ENCODE results near the gene USF2. TPM values are rescaled to one million over a fixed set of nuclear protein-coding genes. Genes with fewer than 3 reads are reported as not detected.
"Not testable (repeated sequence)": the region's sequence is repeated elsewhere in the genome, so short reads cannot be mapped to it uniquely, and the experiment has no call there.

USF2 gene, protein sequence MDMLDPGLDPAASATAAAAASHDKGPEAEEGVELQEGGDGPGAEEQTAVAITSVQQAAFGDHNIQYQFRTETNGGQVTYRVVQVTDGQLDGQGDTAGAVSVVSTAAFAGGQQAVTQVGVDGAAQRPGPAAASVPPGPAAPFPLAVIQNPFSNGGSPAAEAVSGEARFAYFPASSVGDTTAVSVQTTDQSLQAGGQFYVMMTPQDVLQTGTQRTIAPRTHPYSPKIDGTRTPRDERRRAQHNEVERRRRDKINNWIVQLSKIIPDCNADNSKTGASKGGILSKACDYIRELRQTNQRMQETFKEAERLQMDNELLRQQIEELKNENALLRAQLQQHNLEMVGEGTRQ
- polyA plus RNA-seq (ENCODE audit: low read depth in 6 of 6) = 10 to 100 TPM in 4 of 6 donors, 1 to 10 TPM in 2; 1.9 to 15.5 (median 10.4) TPM

DNA sequence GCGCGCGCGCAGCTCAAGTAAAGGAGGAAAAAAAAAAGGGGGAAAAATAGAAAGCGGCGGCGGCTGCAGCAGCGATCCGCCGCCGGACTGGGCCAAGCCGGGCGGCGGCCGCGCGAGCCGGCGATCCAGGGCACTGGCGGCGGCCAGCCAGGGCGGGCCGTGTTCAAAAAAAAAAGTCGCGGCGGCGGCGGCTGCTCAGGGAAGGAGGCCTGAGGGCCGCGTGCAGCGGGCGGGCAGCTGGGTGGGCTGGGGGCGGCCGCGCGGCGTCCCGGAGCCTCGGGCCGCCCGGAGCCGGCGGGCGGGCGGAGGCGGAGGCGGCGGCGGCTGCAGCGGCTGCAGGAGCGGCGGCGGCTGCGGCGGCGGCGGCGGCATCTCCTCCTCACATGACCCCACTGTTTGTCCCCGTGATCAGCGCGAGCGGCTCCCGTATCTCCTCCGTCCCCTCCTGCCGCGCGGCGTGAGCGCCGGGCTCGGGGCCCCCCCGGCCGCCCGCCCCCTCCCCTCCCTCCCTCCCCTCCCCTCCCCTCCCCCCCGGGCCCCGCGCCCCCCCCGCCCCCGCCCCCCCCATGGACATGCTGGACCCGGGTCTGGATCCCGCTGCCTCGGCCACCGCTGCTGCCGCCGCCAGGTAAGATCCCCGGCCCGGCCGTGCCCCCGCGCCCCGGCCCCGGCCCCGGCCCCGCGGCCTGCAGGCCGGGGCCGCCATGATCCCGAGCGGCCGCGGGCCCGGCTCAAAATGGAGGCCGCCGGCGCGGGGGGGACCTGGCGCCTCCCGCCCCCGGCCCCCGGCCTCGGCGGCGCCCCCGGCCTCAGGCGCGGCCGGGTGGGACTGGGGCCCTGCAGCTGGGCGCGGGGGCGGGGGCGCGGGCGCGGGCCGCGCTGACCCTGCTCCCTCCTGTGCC is at the start of gene USF2:
Gene USF2 (plus strand): TSS at position 427 of the 902 bp plus-strand sequence. CDS start 140 bp downstream, at position 567.
- DNase-seq (peak; percentile 81), ATAC-seq (ENCODE audit: low read depth in 2 of 2) (peak; percentile 45 to 50)
- H3K4me1 Mint-ChIP-seq = peaks cover 49 to 70% (median 65%) of the 10 kb centered on the region in 3 donors
- no peaks in the 10 kb centered on the region for H3K9me3 Mint-ChIP-seq
- peak within 1 kb of the TSS; percentile 88 to 97 (median 95) for H3K27ac Mint-ChIP-seq
- H3K36me3 Mint-ChIP-seq = peaks cover under 1 to 20% of the 10 kb centered on the region in 2 donors
- peak within 1 kb of the TSS; percentile 86 to 97 (median 94) for H3K4me3 Mint-ChIP-seq
- no peaks in the 10 kb centered on the region for H3K27me3 Mint-ChIP-seq

DNA sequence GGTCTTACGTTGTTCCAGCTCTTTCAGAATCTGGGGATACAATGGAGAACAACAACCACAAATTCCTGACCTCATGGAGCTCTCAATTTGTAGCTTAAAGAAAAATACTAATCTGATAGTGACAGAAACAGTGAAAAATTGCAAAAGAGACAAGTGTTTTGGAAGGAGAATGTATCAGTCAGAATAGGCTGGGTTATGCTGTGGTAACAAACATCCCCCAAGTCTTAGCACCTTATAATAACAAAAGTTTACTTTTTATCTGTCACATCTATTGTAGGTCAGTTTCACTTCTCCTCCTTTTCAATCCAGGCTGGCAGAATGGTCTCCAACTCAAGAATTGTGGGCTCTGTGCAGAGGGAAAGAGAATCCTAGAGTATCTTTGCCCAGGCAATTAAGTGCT is 49.8 kb upstream of the USF2 start:
- DNase-seq (no peak), ATAC-seq (ENCODE audit: low read depth in 2 of 2) (no peak)
- Mint-ChIP-seq H3K4me3 (no peak overlapping the region), H3K36me3 (no peaks in the 10 kb centered on the region), H3K27ac (no peak overlapping the region), H3K27me3 (no peaks in the 10 kb centered on the region), H3K4me1 (peaks cover 20 to 57% (median 46%) of the 10 kb centered on the region in 3 donors), H3K9me3 (peaks cover 0 to 3% (median 0%) of the 10 kb centered on the region in 7 donors)

DNA sequence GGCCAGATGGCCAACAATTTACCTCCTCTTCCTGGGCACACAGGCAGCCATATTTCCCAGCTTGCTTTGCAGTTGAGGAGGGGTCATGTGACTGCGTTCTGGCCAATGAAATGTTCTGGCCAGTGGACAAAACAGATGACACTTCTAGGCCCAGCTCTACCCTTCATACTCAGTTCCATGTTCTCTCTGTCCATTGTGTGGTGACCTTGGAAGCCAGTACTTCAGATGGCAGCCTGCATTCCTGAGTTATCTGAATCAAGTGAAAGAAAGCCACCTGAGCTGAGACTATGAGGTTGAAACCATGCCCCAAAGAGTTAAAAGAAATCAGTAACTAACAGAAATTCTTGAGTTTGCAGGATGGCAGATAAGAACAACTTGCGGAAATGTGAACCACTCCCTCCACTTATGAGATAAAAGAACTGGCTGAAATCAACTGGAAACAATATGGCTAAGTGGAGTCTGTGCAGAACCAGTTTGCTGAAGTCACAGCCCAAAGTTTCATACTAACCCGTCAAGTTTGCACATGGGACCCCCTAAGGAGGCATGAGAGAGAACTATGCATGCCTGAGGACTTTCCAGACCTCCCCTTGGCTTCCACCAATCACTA is 48.3 kb upstream of the USF2 start:
- H3K36me3 Mint-ChIP-seq = no peaks in the 10 kb centered on the region
- no peak overlapping the region for H3K4me3 Mint-ChIP-seq
- H3K27me3 Mint-ChIP-seq = no peaks in the 10 kb centered on the region
- H3K9me3 Mint-ChIP-seq = peaks cover 0 to 3% (median 0%) of the 10 kb centered on the region in 7 donors
- DNase-seq = no peak
- peak overlapping the region in 1 of 6 donors; percentile 13 for H3K27ac Mint-ChIP-seq
- H3K4me1 Mint-ChIP-seq = peaks cover 18 to 55% (median 40%) of the 10 kb centered on the region in 3 donors
- no peak for ATAC-seq (ENCODE audit: low read depth in 2 of 2)

DNA sequence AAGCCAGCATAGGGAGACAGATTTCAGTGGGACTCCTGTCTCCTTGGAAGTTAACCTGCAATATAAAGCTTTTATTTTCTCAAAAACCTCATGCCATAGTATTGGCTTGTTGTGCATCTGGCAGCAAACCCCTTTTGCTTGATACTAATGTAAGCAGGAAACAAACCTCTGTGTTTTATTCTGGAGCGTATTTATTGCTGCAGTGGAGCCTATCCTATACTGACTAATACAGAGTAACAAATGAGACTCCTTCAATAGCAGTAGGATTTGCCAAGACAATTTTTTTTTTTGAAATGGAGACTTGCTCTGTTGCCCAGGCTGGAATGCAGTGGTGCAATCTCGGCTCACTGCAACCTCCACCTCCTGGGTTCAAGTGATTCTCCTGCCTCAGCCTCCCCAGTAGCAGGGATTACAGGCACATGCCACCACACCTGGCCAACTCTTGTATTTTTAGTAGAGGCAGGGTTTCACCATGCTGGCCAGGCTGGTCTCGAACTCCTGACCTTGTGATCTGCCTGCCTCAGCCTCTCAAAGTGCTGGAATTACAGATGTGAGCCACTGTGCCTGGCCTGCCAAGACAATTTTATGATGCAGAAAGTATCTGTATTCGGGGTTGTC is 47.7 kb upstream of the USF2 start:
- H3K9me3 Mint-ChIP-seq; H3K4me3 Mint-ChIP-seq; DNase-seq; H3K36me3 Mint-ChIP-seq; ATAC-seq (ENCODE audit: low read depth in 2 of 2); H3K27me3 Mint-ChIP-seq: not testable (repeated sequence)
- Mint-ChIP-seq H3K27ac (peak overlapping the region in 1 of 6 donors; percentile 13), H3K4me1 (peaks cover 13 to 55% (median 40%) of the 10 kb centered on the region in 3 donors)

DNA sequence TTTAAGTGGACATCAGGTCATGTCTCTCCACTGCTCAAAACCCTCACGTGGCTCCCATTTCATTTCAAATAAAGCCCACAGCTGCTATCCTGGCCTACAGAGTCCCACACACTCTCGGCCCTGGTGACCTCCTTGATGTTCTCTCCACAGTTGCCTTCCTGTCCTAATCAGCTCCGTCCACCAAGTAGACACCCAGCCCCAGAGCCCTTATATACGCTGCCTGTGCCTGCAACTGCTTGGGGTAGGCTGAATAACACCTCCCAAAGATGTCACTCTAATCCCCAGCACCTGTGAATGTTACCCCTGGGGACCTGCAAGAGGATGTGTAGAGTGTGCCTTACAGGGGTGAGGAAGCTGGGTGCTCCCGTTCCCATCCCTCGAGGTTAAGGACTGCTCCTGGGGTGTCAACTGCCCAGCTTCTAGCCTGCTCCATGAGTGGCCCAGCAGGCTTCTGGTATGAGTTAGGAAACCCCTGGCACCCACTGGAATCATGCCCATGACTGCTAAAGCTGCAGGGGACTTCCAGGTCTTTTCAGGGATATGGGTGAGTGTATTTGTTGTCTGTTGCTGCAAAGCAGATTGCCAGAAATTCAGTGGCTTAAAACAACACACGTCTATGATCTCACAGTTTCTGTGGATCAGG is 46.3 kb upstream of the USF2 start:
- no peak for DNase-seq
- H3K4me3 Mint-ChIP-seq = no peak overlapping the region
- H3K4me1 Mint-ChIP-seq = peaks cover 7 to 43% (median 33%) of the 10 kb centered on the region in 3 donors
- H3K36me3 Mint-ChIP-seq = no peaks in the 10 kb centered on the region
- peaks cover 0 to 3% (median 0%) of the 10 kb centered on the region in 7 donors for H3K9me3 Mint-ChIP-seq
- ATAC-seq (ENCODE audit: low read depth in 2 of 2) = no peak
- peak overlapping the region in 1 of 6 donors; percentile 37 for H3K27ac Mint-ChIP-seq
- H3K27me3 Mint-ChIP-seq = no peaks in the 10 kb centered on the region

DNA sequence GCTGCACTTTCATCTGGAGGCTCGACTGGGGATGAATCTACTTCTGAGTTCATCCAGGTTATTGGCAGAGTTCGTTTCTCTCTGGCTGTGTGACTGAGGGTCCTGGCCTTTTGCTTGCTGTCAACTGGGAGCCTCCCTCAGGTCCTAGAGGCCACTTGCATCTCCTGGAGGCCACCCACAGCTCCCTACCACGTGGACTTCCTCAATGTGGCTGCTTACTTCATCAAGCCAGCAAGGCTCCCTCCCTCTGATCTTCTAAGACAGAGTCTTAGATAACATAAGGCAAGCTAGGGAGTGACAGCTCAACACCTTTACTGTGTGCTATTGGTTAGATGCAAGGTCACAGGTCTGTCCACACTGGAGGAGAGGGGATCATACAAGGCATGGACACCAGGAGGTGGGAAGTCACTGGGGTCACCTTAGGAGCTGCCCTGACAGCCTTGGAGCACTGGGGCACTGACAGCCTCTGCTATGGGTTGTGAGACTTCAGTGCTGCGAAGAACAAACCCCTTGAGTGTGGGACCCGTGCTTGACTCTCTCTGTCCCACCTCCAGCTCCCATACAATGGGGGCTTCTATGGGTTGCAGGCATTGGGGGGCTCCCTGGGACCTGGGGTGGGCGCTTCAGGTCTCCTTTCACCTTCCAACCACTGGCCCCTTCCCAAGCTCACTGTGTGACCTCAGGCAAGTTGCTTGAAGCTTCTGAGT is 45.5 kb upstream of the USF2 start:
- Mint-ChIP-seq H3K9me3 (peaks cover 0 to 3% (median 0%) of the 10 kb centered on the region in 7 donors), H3K4me3 (no peak overlapping the region), H3K4me1 (peaks cover 7 to 38% (median 33%) of the 10 kb centered on the region in 3 donors), H3K27me3 (no peaks in the 10 kb centered on the region), H3K27ac (peak overlapping the region in 2 of 6 donors; percentile 76 to 87), H3K36me3 (no peaks in the 10 kb centered on the region)
- ATAC-seq (ENCODE audit: low read depth in 2 of 2) (no peak), DNase-seq (no peak)

DNA sequence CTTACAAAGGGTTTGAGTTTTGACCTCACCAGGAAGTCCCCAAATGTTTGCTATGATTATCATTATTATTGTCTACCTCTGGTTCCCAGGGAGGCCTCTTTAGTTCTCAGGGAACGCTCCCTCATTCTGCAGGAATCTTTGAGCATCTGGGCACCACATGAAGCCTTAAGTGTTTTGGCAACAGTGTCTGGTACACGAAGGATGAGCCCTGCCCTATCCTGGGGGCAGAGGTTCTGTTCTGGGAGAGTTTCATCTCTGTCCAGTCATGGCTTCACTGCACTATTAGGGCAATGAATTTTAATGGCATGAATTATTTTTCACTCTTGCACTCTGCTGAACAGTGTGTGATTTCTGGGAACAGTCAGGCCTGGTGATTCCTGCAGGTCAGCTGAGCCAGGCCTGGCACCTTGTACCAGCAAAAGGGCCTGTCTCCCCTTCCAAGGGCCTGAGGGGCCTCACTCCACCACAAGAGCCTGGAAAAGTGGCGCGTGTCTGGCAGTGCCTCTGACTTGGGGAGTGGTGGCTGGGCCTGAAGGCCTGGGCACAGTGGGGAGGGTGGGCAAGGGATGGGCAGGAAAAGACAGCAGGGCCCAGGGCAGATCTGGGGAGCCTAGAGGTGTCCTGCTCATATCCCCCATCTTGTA is 44.8 kb upstream of the USF2 start:
- Mint-ChIP-seq H3K9me3 (peaks cover 0 to 3% (median 0%) of the 10 kb centered on the region in 7 donors), H3K27ac (peak overlapping the region in 4 of 6 donors; percentile 28 to 87 (median 35)), H3K36me3 (no peaks in the 10 kb centered on the region), H3K4me3 (peak overlapping the region in 1 of 8 donors; percentile 21), H3K4me1 (peaks cover 7 to 38% (median 33%) of the 10 kb centered on the region in 3 donors), H3K27me3 (no peaks in the 10 kb centered on the region)
- no peak for DNase-seq
- ATAC-seq (ENCODE audit: low read depth in 2 of 2) = no peak

DNA sequence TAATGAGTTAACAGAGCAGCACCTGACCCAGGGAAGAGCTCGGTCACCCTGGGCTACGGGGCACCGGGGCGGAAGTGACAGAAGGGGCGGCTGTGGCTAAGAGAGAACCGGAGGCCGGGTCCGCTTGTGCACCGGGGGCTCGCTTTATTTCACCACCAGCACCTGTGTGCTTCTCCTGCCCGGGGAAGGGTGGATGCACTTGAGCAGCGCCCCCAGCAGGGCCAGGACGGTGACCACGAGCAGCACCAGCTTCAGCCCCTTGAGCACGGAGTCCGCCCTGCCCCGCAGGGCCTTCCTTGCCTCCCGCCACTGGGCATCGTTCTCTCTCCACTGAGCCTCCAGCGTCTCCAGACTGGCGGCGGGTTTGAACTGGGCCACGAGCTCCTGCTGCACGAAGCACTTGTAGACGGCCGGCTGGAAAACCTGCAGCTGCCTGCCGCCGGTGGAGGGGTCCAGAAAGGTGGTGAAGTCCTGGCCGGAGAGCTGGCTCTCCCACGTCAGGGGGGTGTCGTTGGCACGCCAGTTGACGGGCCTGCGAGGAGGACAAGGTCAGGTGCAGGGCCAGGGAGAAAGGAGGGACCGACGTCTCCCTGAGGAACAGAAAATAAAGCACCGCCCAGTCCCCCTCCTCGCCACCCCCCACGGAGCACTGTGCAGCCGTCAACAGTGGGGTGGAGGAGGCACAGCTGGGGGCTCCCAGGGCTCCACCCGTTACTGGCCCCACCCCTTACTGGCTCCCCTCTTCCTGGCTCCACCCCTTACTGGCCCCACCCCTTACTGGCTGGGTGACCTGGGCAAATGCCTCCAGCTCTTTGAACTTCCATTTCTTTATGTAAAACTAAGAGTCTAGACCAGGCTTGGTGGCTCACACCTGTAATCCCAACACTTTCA is 43.8 kb upstream of the USF2 start:
- DNase-seq (peak; percentile 65), ATAC-seq (ENCODE audit: low read depth in 2 of 2) (peak in 1 of 2 donors; percentile 96)
- Mint-ChIP-seq H3K4me1 (peaks cover 7 to 38% (median 33%) of the 10 kb centered on the region in 3 donors), H3K27ac (peak overlapping the region in 5 of 6 donors; percentile 27 to 89 (median 76)), H3K36me3 (no peaks in the 10 kb centered on the region), H3K27me3 (peaks cover 0 to 6% (median 5%) of the 10 kb centered on the region in 3 donors), H3K4me3 (peak overlapping the region in 5 of 8 donors; percentile 24 to 69 (median 47)), H3K9me3 (no peaks in the 10 kb centered on the region)

DNA sequence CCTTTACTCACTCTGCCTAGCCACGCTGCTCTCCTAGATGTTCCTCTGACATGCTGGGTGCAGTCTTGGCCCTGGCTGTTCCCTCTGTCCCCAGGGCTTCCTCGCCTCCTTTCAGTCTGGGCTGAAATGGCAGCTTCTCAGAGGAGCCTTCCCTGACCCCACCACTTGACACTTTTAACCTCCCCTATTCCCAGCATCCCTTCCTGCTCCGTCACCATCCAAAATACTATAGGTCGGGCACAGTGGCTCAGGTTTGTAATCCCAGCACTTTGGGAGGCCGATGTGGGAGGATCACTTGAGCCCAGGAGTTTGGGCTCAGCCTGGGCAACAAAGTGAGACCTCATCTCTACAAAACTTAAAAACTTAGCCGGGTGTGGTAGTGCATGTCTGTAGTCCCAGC is 42.8 kb upstream of the USF2 start:
- Mint-ChIP-seq H3K4me3 (peak overlapping the region in 1 of 8 donors; percentile 38), H3K36me3 (no peaks in the 10 kb centered on the region), H3K27me3 (peaks cover 0 to 7% (median 5%) of the 10 kb centered on the region in 3 donors), H3K9me3 (no peaks in the 10 kb centered on the region), H3K4me1 (peaks cover 7 to 38% (median 33%) of the 10 kb centered on the region in 3 donors), H3K27ac (peak overlapping the region in 2 of 6 donors; percentile 84 to 89)
- ATAC-seq (ENCODE audit: low read depth in 2 of 2) = no peak
- no peak for DNase-seq

DNA sequence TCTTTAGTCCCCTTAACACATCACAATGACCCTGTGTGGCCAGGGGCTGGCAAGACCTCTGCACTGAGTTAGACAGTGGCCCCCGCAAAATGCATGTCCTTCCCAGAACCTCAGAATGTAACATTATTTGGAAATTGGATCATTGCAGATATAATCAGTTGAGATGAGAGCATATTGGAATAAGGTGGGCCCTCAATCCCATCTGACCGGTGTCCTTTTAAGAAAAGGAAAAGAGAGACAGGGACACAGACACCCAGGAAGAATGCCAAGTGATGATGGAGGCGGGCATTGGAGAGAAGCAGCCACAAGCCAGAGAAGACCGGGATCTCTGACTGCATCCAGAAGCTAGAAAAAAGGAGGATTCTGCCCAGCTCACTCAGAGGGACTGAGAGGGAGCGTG is 42.0 kb upstream of the USF2 start:
- Mint-ChIP-seq H3K36me3 (no peaks in the 10 kb centered on the region), H3K27me3 (peaks cover 0 to 7% (median 5%) of the 10 kb centered on the region in 3 donors), H3K4me1 (peaks cover 7 to 38% (median 30%) of the 10 kb centered on the region in 3 donors), H3K4me3 (no peak overlapping the region), H3K27ac (peak overlapping the region in 1 of 6 donors; percentile 50), H3K9me3 (no peaks in the 10 kb centered on the region)
- DNase-seq (no peak), ATAC-seq (ENCODE audit: low read depth in 2 of 2) (no peak)
